Upper lobe of right lung (tissue), 1 donor: ENCODE data around the gene BGLAP. TPM values are rescaled to one million over a fixed set of nuclear protein-coding genes. Genes with fewer than 3 reads are reported as not detected.
A peak's percentile ranks its signal among the peaks of the same experiment; 100 is the strongest.

Experiments
- ATAC-seq: fragments of 200-7000 bp; cut with Tn5 transposase; one replicate; pipeline ENCODE4 v1.9.1; 2020; ENCODE audit warnings: mild to moderate bottlenecking, moderate library complexity
- DNase-seq: peaks from one replicate; pipeline ENCODE4 v3.0.0-alpha.2; 2020
- H3K27ac ChIP-seq: fragments of 200-600 bp; one replicate; pipeline ENCODE4 v1.8.0; 2022
- H3K27me3 ChIP-seq: fragments of 200-600 bp; one replicate; pipeline ENCODE4 v1.8.0; 2022; ENCODE audit warnings: mild to moderate bottlenecking
- H3K36me3 ChIP-seq: fragments of 200-600 bp; one replicate; pipeline ENCODE4 v1.8.0; 2022
- H3K4me1 ChIP-seq: fragments of 200-600 bp; one replicate; pipeline ENCODE4 v1.8.0; 2022
- H3K4me3 ChIP-seq: fragments of 200-600 bp; one replicate; pipeline ENCODE4 v1.8.0; 2022; ENCODE audit warnings: mild to moderate bottlenecking
- H3K9me3 ChIP-seq: fragments of 200-600 bp; one replicate; pipeline ENCODE4 v1.8.0; 2022
- CTCF ChIP-seq: fragments of 200-600 bp; IDR thresholded peaks from one replicate; pipeline ENCODE4 v1.8.0; 2022; ENCODE audit warnings: antibody characterized with exemption
- intact Hi-C: fragments of 100-400 bp; cut with DNase I; formaldehyde crosslinking; loops from one replicate; pipeline ENCODE4 v1.11.0; 2022
- total RNA-seq: library from RNA; stranded (reverse); fragmentation: NEBNext Ultra II Directional; extraction: Animal tissue kit (Norgen Biotek cat#: 25700); gene quantifications from one replicate; pipeline ENCODE4 v1.2.1, GENCODE V29; 2021
- donor health status: DM: no; HTN: yes; CAD: no; lungs with severe emphysema.

Gene BGLAP
- total RNA-seq, 1 donor from 2014 or later = 2.4 TPM

DNA sequence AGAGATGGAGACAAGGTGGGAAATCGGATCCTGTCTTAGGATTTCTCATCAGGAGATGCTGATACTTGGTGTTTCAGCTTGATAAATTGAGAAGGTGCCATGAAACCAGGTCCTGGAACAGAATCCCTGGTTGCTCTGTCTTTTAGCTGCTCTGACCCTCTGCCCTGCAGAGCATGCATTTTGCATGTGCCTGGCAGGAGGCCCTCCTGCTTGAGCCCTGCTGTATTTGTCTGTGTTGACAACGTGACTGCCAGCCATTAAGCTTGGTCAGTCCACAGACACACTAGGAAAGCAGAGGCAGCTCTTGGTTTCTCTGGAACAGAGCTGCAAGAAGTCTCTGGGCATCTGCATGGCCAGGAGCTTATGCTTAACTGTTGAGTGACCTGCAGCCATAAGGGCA, 45.5 kb upstream of the BGLAP start:
- Histone ChIP-seq H3K4me3 (no peak overlapping the region), H3K27ac (no peak overlapping the region), H3K36me3 (peaks cover 39% of the 10 kb centered on the region), H3K9me3 (no peaks in the 10 kb centered on the region), H3K4me1 (peaks cover 15% of the 10 kb centered on the region), H3K27me3 (no peaks in the 10 kb centered on the region)
- no peak for ATAC-seq
- intact Hi-C loops = no loop called here
- no peak for TF ChIP-seq CTCF
- no peak for DNase-seq

DNA sequence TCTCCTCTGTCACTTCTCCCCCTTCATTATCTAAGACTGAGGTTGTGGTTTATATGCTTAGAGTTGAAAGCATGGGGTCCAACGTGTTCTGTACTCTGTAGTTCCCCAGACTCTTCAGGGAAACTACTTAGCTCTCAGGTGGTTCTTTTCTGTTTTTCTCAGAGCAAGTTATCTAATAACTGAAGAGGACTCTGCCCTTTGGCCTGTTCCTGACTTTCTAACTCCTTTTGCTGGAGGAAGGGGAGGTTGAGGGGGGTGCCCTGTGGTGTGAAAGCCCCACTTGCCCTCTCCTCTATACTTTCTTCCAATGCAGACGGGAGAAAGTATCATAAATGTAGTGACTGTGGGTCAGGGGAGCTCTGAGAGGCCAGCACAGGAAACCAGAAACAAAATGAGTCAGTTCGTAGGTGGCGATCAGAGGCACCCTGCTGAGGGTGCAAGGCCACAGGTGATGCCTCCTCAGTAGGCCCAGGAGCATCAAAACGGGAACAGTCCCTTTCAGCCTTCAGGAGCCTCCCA, 43.1 kb upstream of the BGLAP start:
- Histone ChIP-seq H3K36me3 (peaks cover 53% of the 10 kb centered on the region), H3K27me3 (no peaks in the 10 kb centered on the region), H3K9me3 (no peaks in the 10 kb centered on the region), H3K4me3 (no peak overlapping the region), H3K27ac (no peak overlapping the region), H3K4me1 (peaks cover 26% of the 10 kb centered on the region)
- DNase-seq (no peak), ATAC-seq (no peak)
- no peak for TF ChIP-seq CTCF
- intact Hi-C loops = no loop called here

- no peaks in the 10 kb centered on the region for H3K9me3 ChIP-seq
- no peaks in the 10 kb centered on the region for H3K27me3 ChIP-seq
- intact Hi-C loops = no loop called here
- peaks cover 62% of the 10 kb centered on the region for H3K36me3 ChIP-seq
- no peak overlapping the region for H3K4me3 ChIP-seq
- TF ChIP-seq CTCF = no peak
- DNase-seq (no peak), ATAC-seq (no peak)
- no peak overlapping the region for H3K27ac ChIP-seq
- H3K4me1 ChIP-seq = peaks cover 20% of the 10 kb centered on the region
These were observed 41.9 kb upstream of the BGLAP start for GRCh38 chr1:156200044-156200443.

- DNase-seq (no peak), ATAC-seq (no peak)
- peak overlapping the region; percentile 47 for H3K27ac ChIP-seq
- no peaks in the 10 kb centered on the region for H3K9me3 ChIP-seq
- intact Hi-C loops = no loop called here
- no peak overlapping the region for H3K4me3 ChIP-seq
- H3K4me1 ChIP-seq = peaks cover 18% of the 10 kb centered on the region
- no peak for TF ChIP-seq CTCF
- H3K27me3 ChIP-seq = no peaks in the 10 kb centered on the region
- H3K36me3 ChIP-seq = peaks cover 72% of the 10 kb centered on the region
These were observed 38.7 kb upstream of the BGLAP start for GRCh38 chr1:156203331-156203730.

GRCh38 chr1:156204686-156205085, 37.3 kb upstream of the BGLAP start:
- H3K36me3 ChIP-seq = peaks cover 80% of the 10 kb centered on the region
- H3K4me3 ChIP-seq = no peak overlapping the region
- no peak overlapping the region for H3K27ac ChIP-seq
- no peak for DNase-seq
- peaks cover 18% of the 10 kb centered on the region for H3K4me1 ChIP-seq
- no peaks in the 10 kb centered on the region for H3K27me3 ChIP-seq
- no peak for ATAC-seq
- TF ChIP-seq CTCF = no peak
- no peaks in the 10 kb centered on the region for H3K9me3 ChIP-seq
- intact Hi-C loops = no loop called here

GRCh38 chr1:156211243-156211642, 30.7 kb upstream of the BGLAP start:
- Histone ChIP-seq H3K9me3 (no peaks in the 10 kb centered on the region), H3K36me3 (peaks cover 47% of the 10 kb centered on the region), H3K4me3 (no peak overlapping the region), H3K27ac (no peak overlapping the region), H3K27me3 (no peaks in the 10 kb centered on the region), H3K4me1 (peaks cover 18% of the 10 kb centered on the region)
- DNase-seq (no peak), ATAC-seq (no peak)
- no peak for TF ChIP-seq CTCF
- intact Hi-C loops = no loop called here
